Gastroesophageal sphincter (tissue), 3 donors: ENCODE data around the gene ZNF593.

Experiments used
- CTCF ChIP-seq, 4 experiments: fragments of 200-600 bp in 2 of 4; fragments of 450-650 bp in 2 of 4; sonication (generic) in 1 of 4; IDR thresholded peaks; one replicate each; pipeline ENCODE4 v1.5.1; 2017 to 2019; ENCODE audit warnings: antibody characterized with exemption in 4 of 4, mild to moderate bottlenecking in 2 of 4, moderate library complexity in 2 of 4
- POLR2A ChIP-seq, 2 donors: fragments of 450-650 bp; IDR thresholded peaks; one replicate each; pipeline ENCODE4 v1.6.1; 2017; ENCODE audit warnings: antibody characterized with exemption in 2 of 2, mild to moderate bottlenecking in 2 of 2, moderate library complexity in 1 of 2
- POLR2AphosphoS5 ChIP-seq: sonication (generic); formaldehyde crosslinking; IDR thresholded peaks from one replicate; pipeline ENCODE4 v1.6.1; 2017; ENCODE audit warnings: antibody characterized with exemption

DNA sequence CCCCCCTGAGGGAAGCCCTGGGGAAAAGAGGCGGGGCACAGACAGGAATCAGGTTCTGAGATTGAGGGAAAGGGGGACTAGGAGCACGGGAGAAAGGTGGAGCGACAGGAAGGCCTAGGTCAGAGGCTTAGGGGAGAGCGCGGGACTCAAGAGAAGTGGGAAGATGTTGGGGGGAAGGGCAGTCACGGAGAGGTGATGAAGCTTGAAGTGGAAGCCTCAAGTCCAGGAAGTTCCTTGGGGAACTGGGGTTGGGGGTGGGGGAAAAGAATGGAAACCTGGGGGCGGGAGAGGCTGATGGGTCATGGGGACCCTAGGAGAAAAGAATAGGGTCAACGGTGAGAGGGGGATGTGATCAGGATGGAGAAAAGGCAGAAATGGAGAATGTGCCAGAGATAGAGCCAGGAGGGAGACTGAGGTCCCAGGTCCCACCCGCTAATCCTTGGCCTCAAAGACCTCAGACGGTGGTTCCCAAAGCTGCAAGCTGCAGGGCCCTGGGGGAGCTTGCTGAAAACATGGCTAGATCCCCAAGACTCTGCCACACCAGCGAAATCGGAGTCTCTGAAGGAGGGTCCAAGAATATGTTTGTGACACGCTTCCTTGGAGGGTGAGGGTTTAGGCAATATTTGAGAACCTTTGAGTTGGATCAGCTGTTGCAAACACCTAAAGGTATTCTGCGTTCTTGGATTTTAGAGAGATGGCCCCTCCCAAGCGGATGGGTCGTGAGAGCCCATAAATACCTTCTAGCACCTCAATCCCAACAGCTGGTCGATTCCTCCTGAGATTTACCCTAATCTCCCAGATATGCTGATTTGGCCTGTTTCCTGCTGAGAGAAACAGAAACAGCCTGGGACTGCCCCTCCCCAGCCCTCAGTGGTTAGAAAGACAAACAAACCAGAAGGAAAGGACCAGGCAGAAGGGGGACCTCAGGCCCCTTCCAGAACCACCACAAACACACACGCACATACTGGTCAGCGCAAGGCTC, 4.6 kb upstream of the ZNF593 start:
- TF ChIP-seq CTCF (IDR thresholded peaks at IDR 0.05) (no peak), POLR2A (IDR thresholded peaks at IDR 0.05) (no peak), POLR2AphosphoS5 (no peak)
